ENCODE results near the gene THOC3.
"Not testable (repeated sequence)": the region's sequence is repeated elsewhere in the genome, so short reads cannot be mapped to it uniquely, and the experiment has no call there.

THOC3 gene

GRCh38 chr5:175938489-175938888 lies 29.6 kb downstream of the THOC3 start:
- not testable (repeated sequence) for FAIRE-seq

DNA sequence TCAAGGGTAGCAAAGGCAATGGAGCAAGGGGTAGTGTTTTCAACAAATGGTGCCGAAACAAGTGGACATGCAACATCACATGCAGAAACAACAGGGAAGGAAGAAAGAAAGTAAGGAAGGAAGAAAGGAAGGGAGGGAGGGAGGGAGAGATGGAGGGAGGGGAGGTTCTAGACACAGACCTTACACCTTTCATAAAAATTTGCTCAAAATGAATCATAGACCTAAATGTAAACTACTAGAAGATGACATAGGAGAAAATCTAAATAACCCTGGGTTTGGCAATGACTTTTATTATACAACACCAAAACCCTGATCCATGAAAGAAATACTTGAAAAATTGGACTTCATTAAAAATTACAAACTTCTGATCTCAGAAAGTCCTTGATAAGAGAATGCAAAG lies 39.4 kb downstream of the THOC3 start:
- FAIRE-seq = not testable (repeated sequence)

DNA sequence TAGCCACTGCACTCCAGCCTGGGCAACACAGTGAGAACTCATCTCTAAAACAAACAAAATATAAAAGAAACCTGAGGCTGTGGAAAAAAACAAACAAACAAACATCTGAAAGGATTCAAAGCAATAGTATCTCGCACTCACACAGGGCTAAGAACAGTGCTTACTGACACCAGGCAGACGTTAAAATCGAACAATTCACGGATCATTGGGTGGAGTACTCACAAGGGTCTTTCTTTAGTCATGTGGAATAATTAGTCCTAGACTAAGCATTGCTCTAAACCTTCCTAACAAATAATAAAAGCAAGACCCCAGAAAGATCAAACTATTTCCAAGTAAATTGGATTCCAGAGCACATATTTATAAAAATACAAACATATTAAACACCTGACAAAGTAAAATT lies 43.0 kb downstream of the THOC3 start:
- not testable (repeated sequence) for FAIRE-seq

DNA sequence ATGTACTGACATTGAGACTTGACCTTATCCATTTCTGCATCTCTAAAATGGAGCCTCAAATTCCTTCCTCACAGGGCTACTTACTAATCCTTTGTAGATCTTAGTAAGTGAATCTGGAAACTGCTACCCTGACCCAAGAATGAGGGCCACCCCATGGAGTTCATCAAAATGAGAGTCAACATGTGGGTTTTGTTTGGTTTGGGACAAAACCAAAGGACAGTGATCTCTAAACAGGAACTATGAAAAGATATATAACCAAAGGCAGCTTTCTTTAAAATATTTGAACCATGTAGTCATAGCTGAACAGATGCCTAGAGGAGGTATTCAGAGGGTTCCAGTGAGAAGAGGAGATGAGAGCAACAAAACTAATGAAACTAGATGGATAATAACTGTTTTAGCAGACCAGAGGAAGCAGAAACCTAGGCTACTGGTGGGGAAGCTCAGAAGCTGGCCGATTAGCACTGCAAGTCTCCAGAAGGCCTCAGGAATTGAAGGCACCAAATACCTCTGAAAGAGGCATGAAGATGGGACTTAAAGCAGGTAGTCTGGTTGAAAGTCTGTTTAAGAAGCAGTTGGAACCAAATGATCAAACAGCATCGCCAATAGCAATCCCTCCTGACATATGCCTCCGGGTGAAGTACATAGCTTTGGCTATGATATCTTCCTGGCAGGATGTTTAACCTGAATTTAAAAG lies 45.8 kb downstream of the THOC3 start:
- no peak for FAIRE-seq

- no peak for FAIRE-seq
Measured at GRCh38 chr5:175921061-175921730, 46.9 kb downstream of the THOC3 start.

- FAIRE-seq = no peak
Measured at GRCh38 chr5:175920231-175920811, 47.8 kb downstream of the THOC3 start.

GRCh38 chr5:175915066-175916037 lies 52.8 kb downstream of the THOC3 start:
- not testable (repeated sequence) for FAIRE-seq

GRCh38 chr5:175913835-175914672 lies 54.1 kb downstream of the THOC3 start:
- not testable (repeated sequence) for FAIRE-seq

GRCh38 chr5:175910072-175910471 lies 58.0 kb downstream of the THOC3 start:
- FAIRE-seq = not testable (repeated sequence)

Data from G401.6 (cell line).